ENCODE data around the gene EML2.
A peak's percentile ranks its signal among the peaks of the same experiment; 100 is the strongest.

The EML2 gene

DNA sequence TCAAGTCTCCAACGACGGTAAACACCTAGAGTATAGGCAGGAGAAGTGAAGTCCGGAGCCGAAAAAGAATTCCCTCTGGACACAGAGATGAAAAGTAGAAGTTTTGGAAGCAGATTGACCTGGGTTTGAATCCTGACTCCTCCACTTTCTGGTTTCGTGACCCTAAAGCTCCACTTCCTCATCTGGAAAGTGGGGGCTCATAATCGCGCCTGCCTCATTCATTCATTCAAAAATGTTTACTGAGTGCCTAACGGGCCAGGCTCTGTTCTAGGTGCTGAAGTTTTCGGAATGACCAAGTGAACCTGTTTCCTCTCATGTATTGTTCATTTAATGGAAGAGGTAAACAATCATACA is 7.1 kb upstream of the EML2 start:
- H3K4me1 ChIP-seq (ENCODE audit: control insufficient read depth, insufficient read depth, low read length), result peaks cover 6% of the 10 kb centered on the region; the same call in 1 of the 2 replicates
- H3K4me3 ChIP-seq (ENCODE audit: low read depth, low read length), result no peak overlapping the region
- ChIA-PET POLR2A (interaction anchor here (0.6 to 1.3 kb wide), 4 partner anchors 12 to 123 kb away, joined by 3 to 4 read pairs (median 3); partner anchors contain the start of genes QPCTL and SIX5), CTCF (interaction anchor here (0.6 to 1.9 kb wide), 9 partner anchors 20 to 207 kb away, joined by 3 to 7 read pairs (median 3); no protein-coding TSS in a partner anchor)
- no peaks in the 10 kb centered on the region for H3K9me3 ChIP-seq (ENCODE audit: control insufficient read depth, insufficient read depth, low read depth, low read length)
- H3K27ac ChIP-seq (ENCODE audit: extremely low read depth, low read depth, low read length), result no peak overlapping the region
- no peaks in the 10 kb centered on the region for H3K36me3 ChIP-seq (ENCODE audit: control insufficient read depth in 2 of 2, insufficient read depth in 1 of 2, low read length in 2 of 2)
- no peak for TF ChIP-seq ZNF292 (tag by site-specific recombination; IDR thresholded peaks at IDR 0.05; ENCODE audit: borderline replicate concordance, low read depth)
- TF ChIP-seq YY1 (tag by site-specific recombination; IDR thresholded peaks at IDR 0.05), result no peak
- no peak for TF ChIP-seq ZSCAN23 (tag by site-specific recombination; IDR thresholded peaks at IDR 0.05)
- TF ChIP-seq ZNF561 (tag by site-specific recombination; IDR thresholded peaks at IDR 0.05; ENCODE audit: borderline replicate concordance), result peak; percentile 2; the same call in 1 of the 2 replicates
- TF ChIP-seq, protein P1, sequence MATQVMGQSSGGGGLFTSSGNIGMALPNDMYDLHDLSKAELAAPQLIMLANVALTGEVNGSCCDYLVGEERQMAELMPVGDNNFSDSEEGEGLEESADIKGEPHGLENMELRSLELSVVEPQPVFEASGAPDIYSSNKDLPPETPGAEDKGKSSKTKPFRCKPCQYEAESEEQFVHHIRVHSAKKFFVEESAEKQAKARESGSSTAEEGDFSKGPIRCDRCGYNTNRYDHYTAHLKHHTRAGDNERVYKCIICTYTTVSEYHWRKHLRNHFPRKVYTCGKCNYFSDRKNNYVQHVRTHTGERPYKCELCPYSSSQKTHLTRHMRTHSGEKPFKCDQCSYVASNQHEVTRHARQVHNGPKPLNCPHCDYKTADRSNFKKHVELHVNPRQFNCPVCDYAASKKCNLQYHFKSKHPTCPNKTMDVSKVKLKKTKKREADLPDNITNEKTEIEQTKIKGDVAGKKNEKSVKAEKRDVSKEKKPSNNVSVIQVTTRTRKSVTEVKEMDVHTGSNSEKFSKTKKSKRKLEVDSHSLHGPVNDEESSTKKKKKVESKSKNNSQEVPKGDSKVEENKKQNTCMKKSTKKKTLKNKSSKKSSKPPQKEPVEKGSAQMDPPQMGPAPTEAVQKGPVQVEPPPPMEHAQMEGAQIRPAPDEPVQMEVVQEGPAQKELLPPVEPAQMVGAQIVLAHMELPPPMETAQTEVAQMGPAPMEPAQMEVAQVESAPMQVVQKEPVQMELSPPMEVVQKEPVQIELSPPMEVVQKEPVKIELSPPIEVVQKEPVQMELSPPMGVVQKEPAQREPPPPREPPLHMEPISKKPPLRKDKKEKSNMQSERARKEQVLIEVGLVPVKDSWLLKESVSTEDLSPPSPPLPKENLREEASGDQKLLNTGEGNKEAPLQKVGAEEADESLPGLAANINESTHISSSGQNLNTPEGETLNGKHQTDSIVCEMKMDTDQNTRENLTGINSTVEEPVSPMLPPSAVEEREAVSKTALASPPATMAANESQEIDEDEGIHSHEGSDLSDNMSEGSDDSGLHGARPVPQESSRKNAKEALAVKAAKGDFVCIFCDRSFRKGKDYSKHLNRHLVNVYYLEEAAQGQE (tag by site-specific recombination; IDR thresholded peaks at IDR 0.05), result peak; percentile 62
- no peak for TF ChIP-seq ZNF747 (tag by site-specific recombination; IDR thresholded peaks at IDR 0.05)
- TF ChIP-seq, protein P2, sequence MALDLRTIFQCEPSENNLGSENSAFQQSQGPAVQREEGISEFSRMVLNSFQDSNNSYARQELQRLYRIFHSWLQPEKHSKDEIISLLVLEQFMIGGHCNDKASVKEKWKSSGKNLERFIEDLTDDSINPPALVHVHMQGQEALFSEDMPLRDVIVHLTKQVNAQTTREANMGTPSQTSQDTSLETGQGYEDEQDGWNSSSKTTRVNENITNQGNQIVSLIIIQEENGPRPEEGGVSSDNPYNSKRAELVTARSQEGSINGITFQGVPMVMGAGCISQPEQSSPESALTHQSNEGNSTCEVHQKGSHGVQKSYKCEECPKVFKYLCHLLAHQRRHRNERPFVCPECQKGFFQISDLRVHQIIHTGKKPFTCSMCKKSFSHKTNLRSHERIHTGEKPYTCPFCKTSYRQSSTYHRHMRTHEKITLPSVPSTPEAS (tag by site-specific recombination; IDR thresholded peaks at IDR 0.05), result 0 out of 2 replicates have a peak, but pooled peaks have one; percentile 4
- no peak for TF ChIP-seq ZNF701 (tag by site-specific recombination; IDR thresholded peaks at IDR 0.05)
- TF ChIP-seq ZNF335 (tag by site-specific recombination; conservative IDR thresholded peaks at IDR 0.05), result peak; percentile 22; the same call in 1 of the 2 replicates
- TF ChIP-seq, protein P3, sequence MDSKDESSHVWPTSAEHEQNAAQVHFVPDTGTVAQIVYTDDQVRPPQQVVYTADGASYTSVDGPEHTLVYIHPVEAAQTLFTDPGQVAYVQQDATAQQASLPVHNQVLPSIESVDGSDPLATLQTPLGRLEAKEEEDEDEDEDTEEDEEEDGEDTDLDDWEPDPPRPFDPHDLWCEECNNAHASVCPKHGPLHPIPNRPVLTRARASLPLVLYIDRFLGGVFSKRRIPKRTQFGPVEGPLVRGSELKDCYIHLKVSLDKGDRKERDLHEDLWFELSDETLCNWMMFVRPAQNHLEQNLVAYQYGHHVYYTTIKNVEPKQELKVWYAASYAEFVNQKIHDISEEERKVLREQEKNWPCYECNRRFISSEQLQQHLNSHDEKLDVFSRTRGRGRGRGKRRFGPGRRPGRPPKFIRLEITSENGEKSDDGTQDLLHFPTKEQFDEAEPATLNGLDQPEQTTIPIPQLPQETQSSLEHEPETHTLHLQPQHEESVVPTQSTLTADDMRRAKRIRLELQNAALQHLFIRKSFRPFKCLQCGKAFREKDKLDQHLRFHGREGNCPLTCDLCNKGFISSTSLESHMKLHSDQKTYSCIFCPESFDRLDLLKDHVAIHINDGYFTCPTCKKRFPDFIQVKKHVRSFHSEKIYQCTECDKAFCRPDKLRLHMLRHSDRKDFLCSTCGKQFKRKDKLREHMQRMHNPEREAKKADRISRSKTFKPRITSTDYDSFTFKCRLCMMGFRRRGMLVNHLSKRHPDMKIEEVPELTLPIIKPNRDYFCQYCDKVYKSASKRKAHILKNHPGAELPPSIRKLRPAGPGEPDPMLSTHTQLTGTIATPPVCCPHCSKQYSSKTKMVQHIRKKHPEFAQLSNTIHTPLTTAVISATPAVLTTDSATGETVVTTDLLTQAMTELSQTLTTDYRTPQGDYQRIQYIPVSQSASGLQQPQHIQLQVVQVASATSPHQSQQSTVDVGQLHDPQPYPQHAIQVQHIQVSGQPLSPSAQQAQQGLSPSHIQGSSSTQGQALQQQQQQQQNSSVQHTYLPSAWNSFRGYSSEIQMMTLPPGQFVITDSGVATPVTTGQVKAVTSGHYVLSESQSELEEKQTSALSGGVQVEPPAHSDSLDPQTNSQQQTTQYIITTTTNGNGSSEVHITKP (tag by site-specific recombination; IDR thresholded peaks at IDR 0.05), result peak; percentile 64
- TF ChIP-seq ZNF776 (tag by site-specific recombination; IDR thresholded peaks at IDR 0.05; ENCODE audit: borderline replicate concordance), result no peak
- TF ChIP-seq ZNF24 (tag by site-specific recombination; IDR thresholded peaks at IDR 0.05), result 0 out of 2 replicates have a peak, but pooled peaks have one; percentile 7
- TF ChIP-seq, protein P4, sequence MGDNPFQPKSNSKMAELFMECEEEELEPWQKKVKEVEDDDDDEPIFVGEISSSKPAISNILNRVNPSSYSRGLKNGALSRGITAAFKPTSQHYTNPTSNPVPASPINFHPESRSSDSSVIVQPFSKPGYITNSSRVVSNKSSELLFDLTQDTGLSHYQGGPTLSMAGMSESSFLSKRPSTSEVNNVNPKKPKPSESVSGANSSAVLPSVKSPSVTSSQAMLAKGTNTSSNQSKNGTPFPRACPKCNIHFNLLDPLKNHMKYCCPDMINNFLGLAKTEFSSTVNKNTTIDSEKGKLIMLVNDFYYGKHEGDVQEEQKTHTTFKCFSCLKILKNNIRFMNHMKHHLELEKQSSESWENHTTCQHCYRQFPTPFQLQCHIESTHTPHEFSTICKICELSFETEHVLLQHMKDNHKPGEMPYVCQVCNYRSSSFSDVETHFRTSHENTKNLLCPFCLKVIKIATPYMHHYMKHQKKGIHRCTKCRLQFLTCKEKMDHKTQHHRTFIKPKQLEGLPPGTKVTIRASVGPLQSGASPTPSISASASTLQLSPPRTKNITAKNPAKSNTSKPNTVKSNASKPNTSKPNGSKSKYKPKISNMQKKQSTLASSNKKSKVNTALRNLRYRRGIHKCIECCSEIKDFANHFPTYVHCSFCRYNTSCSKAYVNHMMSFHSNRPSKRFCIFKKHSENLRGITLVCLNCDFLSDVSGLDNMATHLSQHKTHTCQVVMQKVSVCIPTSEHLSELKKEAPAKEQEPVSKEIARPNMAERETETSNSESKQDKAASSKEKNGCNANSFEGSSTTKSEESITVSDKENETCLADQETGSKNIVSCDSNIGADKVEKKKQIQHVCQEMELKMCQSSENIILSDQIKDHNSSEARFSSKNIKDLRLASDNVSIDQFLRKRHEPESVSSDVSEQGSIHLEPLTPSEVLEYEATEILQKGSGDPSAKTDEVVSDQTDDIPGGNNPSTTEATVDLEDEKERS (tag by site-specific recombination; IDR thresholded peaks at IDR 0.05), result 0 out of 2 replicates have a peak, but pooled peaks have one; percentile 1
- 0 out of 2 replicates have a peak, but pooled peaks have one; percentile 3 for TF ChIP-seq ZSCAN30 (tag by site-specific recombination; IDR thresholded peaks at IDR 0.05)
- TF ChIP-seq, protein P5, sequence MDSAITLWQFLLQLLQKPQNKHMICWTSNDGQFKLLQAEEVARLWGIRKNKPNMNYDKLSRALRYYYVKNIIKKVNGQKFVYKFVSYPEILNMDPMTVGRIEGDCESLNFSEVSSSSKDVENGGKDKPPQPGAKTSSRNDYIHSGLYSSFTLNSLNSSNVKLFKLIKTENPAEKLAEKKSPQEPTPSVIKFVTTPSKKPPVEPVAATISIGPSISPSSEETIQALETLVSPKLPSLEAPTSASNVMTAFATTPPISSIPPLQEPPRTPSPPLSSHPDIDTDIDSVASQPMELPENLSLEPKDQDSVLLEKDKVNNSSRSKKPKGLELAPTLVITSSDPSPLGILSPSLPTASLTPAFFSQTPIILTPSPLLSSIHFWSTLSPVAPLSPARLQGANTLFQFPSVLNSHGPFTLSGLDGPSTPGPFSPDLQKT (IDR thresholded peaks at IDR 0.05; ENCODE audit: borderline replicate concordance, low read depth, low read length), result no peak
- TF ChIP-seq ZBTB48 (tag by site-specific recombination; IDR thresholded peaks at IDR 0.05), result no peak; the same call in none of the 2 replicates
- TF ChIP-seq, protein P6, sequence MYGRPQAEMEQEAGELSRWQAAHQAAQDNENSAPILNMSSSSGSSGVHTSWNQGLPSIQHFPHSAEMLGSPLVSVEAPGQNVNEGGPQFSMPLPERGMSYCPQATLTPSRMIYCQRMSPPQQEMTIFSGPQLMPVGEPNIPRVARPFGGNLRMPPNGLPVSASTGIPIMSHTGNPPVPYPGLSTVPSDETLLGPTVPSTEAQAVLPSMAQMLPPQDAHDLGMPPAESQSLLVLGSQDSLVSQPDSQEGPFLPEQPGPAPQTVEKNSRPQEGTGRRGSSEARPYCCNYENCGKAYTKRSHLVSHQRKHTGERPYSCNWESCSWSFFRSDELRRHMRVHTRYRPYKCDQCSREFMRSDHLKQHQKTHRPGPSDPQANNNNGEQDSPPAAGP (tag by site-specific recombination; IDR thresholded peaks at IDR 0.05), result peak; percentile 0; the same call in 1 of the 2 replicates
- TF ChIP-seq, protein P7, sequence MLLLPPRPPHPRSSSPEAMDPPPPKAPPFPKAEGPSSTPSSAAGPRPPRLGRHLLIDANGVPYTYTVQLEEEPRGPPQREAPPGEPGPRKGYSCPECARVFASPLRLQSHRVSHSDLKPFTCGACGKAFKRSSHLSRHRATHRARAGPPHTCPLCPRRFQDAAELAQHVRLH (tag by site-specific recombination; IDR thresholded peaks at IDR 0.05), result 0 out of 2 replicates have a peak, but pooled peaks have one; percentile 4
- TF ChIP-seq ZNF211 (tag by site-specific recombination; IDR thresholded peaks at IDR 0.05; ENCODE audit: low read depth), result no peak
- TF ChIP-seq ZNF416 (tag by site-specific recombination; IDR thresholded peaks at IDR 0.05), result no peak
- no peak for TF ChIP-seq ZNF791 (tag by site-specific recombination; IDR thresholded peaks at IDR 0.05)
